ENCODE data around the gene PRR32. TPM values are rescaled to one million over a fixed set of nuclear protein-coding genes. Genes with fewer than 3 reads are reported as not detected.

Gene PRR32
- total RNA-seq, 3 donors from 2014 or later (not counting 1 experiment from before 2014, with no cell fraction given) = not detected

DNA sequence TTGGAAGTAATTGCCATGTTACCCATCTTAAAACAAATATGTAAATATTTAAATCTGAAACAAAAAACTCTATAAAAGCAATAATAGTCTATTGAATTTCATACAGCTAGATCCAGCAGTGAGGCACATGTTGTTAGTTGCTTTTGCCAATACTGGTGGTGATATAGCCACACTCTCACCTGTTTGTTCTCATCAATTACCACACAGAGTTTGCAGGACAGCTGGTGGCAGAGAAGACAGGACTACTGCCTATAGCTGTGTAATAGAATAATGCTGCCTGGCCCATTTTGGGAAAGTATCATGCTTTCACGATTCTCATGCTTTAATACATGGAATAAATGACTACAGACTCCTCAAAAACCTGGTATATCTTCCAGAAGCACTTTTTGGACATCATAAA, 3.7 kb upstream of the PRR32 start:
- Histone ChIP-seq H3K4me1 (ENCODE audit: control insufficient read depth, insufficient read depth, low read length) (no peaks in the 10 kb centered on the region), H3K27ac (ENCODE audit: low read length) (no peak overlapping the region), H3K27me3 (ENCODE audit: control insufficient read depth, insufficient read depth, low read length) (no peaks in the 10 kb centered on the region), H3K9me3 (ENCODE audit: control insufficient read depth, insufficient read depth, low read length) (no peaks in the 10 kb centered on the region), H3K36me3 (ENCODE audit: control insufficient read depth, insufficient read depth, low read length) (no peaks in the 10 kb centered on the region), H3K4me3 (ENCODE audit: low read length) (no peak overlapping the region)
- Mint-ChIP-seq H3K4me3 (no peak overlapping the region), H3K9me3 (peaks cover 0 to 13% of the 10 kb centered on the region in 2 donors), H3K36me3 (no peaks in the 10 kb centered on the region), H3K4me1 (no peaks in the 10 kb centered on the region), H3K27ac (no peak overlapping the region), H3K27me3 (ENCODE audit: low read depth in 2 of 2) (no peaks in the 10 kb centered on the region)
- intact Hi-C loops (cut with micrococcal nuclease) = no loop called here
- TF ChIP-seq, protein P1, sequence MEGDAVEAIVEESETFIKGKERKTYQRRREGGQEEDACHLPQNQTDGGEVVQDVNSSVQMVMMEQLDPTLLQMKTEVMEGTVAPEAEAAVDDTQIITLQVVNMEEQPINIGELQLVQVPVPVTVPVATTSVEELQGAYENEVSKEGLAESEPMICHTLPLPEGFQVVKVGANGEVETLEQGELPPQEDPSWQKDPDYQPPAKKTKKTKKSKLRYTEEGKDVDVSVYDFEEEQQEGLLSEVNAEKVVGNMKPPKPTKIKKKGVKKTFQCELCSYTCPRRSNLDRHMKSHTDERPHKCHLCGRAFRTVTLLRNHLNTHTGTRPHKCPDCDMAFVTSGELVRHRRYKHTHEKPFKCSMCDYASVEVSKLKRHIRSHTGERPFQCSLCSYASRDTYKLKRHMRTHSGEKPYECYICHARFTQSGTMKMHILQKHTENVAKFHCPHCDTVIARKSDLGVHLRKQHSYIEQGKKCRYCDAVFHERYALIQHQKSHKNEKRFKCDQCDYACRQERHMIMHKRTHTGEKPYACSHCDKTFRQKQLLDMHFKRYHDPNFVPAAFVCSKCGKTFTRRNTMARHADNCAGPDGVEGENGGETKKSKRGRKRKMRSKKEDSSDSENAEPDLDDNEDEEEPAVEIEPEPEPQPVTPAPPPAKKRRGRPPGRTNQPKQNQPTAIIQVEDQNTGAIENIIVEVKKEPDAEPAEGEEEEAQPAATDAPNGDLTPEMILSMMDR (IDR thresholded peaks at IDR 0.05) = no peak
- DNase-seq = no peak
- WGBS (ENCODE audit: insufficient coverage) = no CpG with 5 or more reads among the region's 1 CpG
- no peak for ATAC-seq

DNA sequence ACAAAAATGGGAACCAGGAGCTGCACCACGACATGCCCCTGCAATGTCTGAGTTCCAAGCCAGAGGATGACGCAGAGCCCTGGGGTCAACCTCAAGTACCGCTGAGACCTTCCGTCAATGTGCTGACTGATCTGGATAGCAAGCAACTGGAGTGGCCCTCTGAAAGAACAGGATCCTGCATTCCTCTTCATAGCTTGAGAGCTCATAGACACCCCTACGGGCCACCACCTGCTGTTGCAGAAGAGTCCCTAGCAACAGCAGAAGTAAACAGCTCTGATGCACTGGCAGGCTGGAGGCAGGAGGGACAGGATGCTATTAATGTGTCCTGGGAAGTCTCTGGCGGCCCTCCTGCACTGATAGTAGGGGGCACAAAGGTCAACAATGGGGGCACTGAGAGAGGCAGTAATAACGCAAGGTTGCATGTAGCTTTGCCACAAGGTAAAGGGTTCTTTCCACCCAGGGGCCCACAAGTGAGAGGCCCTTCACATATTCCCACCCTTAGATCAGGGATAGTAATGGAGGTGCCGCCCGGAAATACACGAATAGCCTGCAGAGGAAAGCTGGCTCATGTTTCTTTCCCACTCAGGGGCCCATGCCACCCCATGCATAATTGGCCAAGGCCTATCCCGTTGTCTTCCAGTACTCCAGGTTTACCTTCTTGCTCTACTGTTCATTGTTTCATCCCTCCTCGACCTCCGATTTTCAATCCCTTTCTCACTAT, 1.3 kb downstream of the PRR32 start:
- no peak overlapping the region for H3K4me3 ChIP-seq (ENCODE audit: low read length)
- ATAC-seq (no peak), DNase-seq (no peak)
- H3K4me1 Mint-ChIP-seq = no peaks in the 10 kb centered on the region
- H3K27me3 ChIP-seq (ENCODE audit: control insufficient read depth, insufficient read depth, low read length) = no peaks in the 10 kb centered on the region
- no peaks in the 10 kb centered on the region for H3K36me3 ChIP-seq (ENCODE audit: control insufficient read depth, insufficient read depth, low read length)
- WGBS (ENCODE audit: insufficient coverage) = 87% methylated on average over 11 of the region's 13 CpGs
- intact Hi-C loops (cut with micrococcal nuclease) = no loop called here
- TF ChIP-seq, protein P1 (IDR thresholded peaks at IDR 0.05) = no peak
- H3K4me3 Mint-ChIP-seq = no peak overlapping the region
- no peak overlapping the region for H3K27ac ChIP-seq (ENCODE audit: low read length)
- peaks cover 0 to 16% of the 10 kb centered on the region in 2 donors for H3K9me3 Mint-ChIP-seq
- no peaks in the 10 kb centered on the region for H3K36me3 Mint-ChIP-seq
- no peaks in the 10 kb centered on the region for H3K9me3 ChIP-seq (ENCODE audit: control insufficient read depth, insufficient read depth, low read length)
- no peak overlapping the region for H3K27ac Mint-ChIP-seq
- no peaks in the 10 kb centered on the region for H3K4me1 ChIP-seq (ENCODE audit: control insufficient read depth, insufficient read depth, low read length)
- no peaks in the 10 kb centered on the region for H3K27me3 Mint-ChIP-seq (ENCODE audit: low read depth in 2 of 2)

DNA sequence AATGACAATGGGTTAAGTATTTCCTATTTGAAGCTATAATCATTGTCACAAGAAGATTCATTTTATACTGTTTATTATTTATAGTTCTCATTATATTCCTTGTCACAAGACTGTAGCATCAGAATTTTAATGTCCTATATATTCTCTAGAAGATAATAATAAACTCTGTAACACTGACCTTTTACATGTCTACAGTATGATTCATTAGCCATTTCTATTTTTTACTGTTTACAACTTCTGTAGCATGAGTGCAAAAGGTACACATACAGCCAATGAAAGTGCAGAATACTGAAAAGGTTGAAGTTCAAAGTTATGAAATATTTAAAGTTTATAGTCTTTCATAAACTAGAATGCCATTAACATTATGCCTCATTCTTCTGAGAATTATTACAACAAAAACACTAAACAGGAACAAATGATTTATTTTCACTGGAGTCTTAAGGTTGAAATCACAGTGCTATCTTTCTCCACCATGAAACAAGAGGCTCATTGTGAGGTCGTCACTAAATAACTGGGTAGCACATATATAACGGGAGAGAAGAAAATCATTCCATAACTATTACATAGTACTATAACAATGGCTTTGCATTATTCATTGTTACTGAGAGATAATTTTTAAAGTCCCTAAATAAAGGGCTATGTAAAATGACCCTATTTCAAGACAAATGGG, 4.9 kb downstream of the PRR32 start:
- intact Hi-C loops (cut with micrococcal nuclease) = no loop called here
- H3K4me1 Mint-ChIP-seq = no peaks in the 10 kb centered on the region
- no CpG with 5 or more reads among the region's 2 CpGs for WGBS (ENCODE audit: insufficient coverage)

More for the DNA sequence above, 4.9 kb downstream of the PRR32 start:
- no peak overlapping the region for H3K27ac ChIP-seq (ENCODE audit: low read length)
- H3K27me3 Mint-ChIP-seq (ENCODE audit: low read depth in 2 of 2) = no peaks in the 10 kb centered on the region
- DNase-seq = no peak
- no peaks in the 10 kb centered on the region for H3K27me3 ChIP-seq (ENCODE audit: control insufficient read depth, insufficient read depth, low read length)
- TF ChIP-seq, protein P1 (IDR thresholded peaks at IDR 0.05) = no peak
- no peak overlapping the region for H3K27ac Mint-ChIP-seq
- no peak for ATAC-seq
- no peak overlapping the region for H3K4me3 Mint-ChIP-seq
- H3K9me3 ChIP-seq (ENCODE audit: control insufficient read depth, insufficient read depth, low read length) = no peaks in the 10 kb centered on the region
- H3K36me3 ChIP-seq (ENCODE audit: control insufficient read depth, insufficient read depth, low read length) = no peaks in the 10 kb centered on the region
- no peaks in the 10 kb centered on the region for H3K4me1 ChIP-seq (ENCODE audit: control insufficient read depth, insufficient read depth, low read length)
- no peaks in the 10 kb centered on the region for H3K36me3 Mint-ChIP-seq
- peaks cover 0 to 13% of the 10 kb centered on the region in 2 donors for H3K9me3 Mint-ChIP-seq
- no peak overlapping the region for H3K4me3 ChIP-seq (ENCODE audit: low read length)

All from natural killer cell (primary cell).